Stimulated activated CD4-positive, alpha-beta T cell treated with anti-CD3 and anti-CD28 coated beads, Interleukin-15, amount 100 ng/mL, for 1 hour (primary cell): ENCODE results near the gene STH.
"Not testable (repeated sequence)": the region's sequence is repeated elsewhere in the genome, so short reads cannot be mapped to it uniquely, and the experiment has no call there.

Source experiments
- DNase-seq, 2 donors: peaks; one replicate each; pipeline ENCODE4 v3.0.0-alpha.2; 2020; ENCODE audit warnings: low read depth in 1 of 2, low spot score in 1 of 2

The STH gene, protein sequence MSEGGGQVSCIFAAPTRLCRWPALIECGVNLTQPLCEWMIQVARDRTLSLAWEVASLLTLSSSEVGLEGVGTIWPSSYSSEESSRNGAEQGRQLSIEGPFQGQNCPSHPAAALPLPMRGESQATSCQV

DNA sequence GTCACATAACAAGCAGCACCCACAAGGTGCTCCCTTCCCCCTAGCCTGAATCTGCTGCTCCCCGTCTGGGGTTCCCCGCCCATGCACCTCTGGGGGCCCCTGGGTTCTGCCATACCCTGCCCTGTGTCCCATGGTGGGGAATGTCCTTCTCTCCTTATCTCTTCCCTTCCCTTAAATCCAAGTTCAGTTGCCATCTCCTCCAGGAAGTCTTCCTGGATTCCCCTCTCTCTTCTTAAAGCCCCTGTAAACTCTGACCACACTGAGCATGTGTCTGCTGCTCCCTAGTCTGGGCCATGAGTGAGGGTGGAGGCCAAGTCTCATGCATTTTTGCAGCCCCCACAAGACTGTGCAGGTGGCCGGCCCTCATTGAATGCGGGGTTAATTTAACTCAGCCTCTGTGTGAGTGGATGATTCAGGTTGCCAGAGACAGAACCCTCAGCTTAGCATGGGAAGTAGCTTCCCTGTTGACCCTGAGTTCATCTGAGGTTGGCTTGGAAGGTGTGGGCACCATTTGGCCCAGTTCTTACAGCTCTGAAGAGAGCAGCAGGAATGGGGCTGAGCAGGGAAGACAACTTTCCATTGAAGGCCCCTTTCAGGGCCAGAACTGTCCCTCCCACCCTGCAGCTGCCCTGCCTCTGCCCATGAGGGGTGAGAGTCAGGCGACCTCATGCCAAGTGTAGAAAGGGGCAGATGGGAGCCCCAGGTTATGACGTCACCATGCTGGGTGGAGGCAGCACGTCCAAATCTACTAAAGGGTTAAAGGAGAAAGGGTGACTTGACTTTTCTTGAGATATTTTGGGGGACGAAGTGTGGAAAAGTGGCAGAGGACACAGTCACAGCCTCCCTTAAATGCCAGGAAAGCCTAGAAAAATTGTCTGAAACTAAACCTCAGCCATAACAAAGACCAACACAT, at the start of gene STH:
STH (plus strand) TSS at position 264 of the 913 bp plus-strand sequence; CDS start at position 294, 30 bp downstream.
- DNase-seq: no peak

DNA sequence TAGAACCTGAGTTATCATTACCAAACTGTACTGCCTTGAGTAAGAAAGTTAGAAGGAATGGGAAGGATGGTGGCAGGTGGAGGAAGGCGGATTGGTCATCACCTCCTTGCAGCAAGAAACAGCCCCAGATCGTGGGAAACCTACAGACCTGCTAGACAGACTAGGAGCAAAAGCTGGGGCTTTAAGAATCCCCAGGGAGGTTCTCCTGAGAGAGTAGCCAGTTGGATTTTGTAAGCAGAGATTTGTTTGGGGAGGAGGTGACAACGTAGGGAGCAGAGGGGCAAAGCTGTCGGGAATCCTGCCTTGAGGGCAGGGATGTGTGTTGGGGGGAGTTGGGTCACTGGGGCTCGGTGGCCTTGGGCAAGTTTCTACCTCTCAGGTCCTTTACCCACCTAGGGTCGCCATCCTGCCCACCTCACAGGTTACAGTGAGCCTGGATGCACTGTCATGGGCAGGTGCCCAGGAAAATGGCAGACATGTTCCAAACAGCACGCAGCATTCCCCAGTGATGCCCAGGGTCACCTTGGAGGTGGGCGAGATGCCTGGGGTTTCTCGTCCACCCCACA, 49.2 kb upstream of the STH start:
- no peak for DNase-seq

DNA sequence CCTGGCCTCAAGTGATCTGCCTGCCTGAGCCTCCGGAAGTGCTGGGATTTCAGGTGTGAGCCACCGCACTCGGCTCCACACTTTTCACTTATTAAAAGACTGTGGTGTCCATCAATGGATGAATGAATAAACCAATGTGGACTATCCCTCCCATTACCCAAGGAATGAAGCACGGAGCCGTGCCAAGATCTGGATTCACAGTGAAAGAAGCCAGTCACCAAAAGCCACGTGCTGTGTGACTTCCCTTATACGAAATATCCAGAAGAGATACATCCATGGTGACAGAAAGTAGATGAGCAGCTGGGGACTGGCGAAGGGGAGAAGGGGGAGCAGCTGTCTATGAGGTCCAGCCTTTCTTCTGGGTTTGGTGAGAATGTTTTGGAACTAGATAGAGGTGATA, 48.2 kb upstream of the STH start:
- no peak for DNase-seq

DNA sequence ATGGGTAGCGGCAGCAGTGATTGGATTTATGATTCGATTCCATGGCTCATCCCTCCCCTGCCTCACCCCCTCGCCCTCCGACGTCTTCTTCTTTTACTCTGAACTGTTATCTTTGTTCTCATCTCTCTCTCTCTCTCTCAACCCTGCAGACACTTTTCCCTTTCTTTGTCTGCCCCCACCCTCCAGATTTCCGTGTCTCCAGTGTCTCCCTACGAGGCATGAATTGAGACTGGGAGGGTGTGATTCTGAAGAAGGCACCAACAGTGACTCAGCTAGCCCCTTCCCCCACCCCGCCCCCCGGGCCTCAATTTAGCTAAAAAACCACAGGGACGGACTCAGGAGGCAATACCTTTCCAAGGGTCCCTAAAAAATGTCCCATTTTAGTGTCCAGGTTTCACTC, 47.6 kb upstream of the STH start:
- DNase-seq: no peak

DNA sequence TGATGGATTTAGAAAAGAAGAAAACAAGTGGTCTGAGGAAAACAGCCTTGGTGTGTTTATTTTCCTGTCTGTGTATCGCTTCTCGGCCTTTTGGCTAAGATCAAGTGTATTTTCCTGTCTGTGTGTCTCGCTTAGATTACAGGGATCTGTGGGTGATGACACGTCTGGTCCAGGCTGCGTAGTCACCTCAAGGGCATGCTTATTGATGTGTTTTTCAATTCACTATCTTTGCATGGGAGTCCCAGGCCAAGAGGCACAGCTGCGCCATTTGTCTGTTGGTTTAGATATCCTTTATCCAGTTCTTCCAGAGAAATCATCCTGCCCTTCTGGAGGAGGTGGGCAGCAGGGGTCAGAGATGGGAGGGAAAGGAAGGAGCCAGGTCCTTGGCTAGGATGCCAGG, 47.1 kb upstream of the STH start:
- DNase-seq: no peak

DNA sequence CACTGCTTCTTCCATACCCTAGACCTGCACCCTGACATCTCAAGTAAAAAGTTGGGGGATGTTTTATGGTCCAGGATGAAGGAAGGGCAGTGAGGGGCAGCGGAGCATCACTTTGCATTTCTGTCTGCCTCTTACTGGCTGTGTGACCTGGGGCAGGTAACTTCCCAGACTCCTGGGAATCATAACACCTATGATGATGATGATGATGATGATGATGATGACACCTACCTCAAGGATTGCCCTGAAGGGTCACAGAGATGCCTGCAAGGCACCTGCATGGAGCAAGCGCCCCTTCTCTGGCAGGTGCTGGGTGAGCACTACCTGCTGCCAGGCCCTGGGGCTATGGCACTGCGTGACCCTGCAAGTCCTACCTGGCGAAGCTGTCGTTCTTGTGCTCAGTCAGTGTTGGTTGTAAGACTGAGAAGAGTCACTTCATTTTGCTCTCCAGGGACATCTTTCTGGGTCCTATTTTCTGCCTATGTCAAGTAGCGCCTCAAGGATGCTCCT, 46.2 kb upstream of the STH start:
- DNase-seq: no peak

DNA sequence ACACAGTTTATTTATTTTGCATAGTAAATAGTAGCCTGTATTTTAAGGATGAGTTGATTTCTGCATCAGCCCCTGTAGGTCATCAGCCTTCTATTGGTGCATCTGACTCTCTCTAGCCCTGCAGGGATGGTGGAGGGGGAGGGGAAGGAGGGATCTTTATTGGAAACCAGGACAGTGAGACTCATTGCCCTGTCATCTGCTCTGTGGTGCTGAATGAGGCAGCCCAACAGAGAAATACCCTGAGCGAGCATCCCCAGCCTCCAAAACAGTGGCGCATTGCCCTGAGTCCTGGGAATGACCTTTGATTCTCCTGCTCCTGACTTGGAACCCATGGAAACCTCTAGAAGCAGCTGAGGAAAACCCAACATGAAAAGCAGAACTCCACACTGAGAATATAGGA, 45.5 kb upstream of the STH start:
- no peak for DNase-seq

DNA sequence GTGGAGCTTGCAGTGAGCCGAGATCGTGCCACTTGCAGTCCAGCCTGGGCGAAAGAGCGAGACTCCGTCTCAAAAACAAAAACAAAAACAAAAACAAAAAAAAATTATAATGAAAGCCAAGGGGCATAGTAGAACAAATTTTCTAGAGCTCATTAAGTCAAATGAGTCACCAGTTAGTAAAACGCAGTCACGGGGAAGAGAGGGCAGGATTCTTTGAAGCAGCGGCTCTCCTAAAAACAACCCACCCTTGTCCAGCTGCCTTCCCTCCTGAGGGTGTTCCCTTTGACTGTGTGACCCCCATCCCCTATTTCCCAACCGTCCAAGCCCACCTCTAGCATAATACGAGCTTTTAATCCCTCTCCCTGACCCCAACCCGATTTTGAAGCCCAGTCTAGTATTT, 44.1 kb upstream of the STH start:
- DNase-seq: no peak

DNA sequence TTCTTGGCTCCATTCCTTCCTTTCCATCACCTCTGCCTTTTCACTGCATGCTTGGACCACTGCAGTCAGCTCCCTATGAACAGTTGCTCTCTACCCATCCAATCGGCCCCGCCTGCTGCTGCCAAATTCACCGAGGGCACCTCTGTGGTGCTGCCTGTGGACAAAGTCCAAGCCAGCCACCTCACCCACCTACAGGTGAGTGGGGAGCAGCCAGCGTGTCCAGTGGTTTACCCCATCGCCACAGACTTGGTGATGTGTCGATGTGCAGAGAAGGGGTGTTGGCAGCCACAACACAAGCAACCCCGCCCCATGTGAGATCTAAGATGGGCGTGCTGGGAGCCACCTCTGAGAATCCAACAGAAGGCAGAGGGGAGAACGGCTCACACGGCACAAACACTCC, 43.7 kb upstream of the STH start:
- DNase-seq: no peak

DNA sequence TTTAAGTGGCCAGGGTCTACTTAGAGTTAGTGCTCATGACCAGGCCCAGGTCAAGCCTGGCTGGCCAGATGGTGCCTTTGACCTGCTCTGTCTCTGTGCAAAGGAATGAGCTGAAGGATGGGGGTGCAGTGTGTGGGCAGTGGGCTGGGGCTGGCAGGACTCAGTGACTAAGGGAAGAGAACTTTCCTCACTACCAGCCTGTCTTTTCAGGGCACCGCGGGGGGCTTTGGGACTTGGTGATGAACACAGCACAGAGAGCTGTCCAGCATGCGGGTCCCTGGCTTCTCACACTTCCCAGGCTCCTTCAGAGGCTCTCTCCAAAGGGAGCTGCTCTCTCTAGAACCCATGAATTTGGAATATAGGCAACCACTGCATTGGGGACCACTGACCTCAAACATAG, 43.0 kb upstream of the STH start:
- no peak for DNase-seq

DNA sequence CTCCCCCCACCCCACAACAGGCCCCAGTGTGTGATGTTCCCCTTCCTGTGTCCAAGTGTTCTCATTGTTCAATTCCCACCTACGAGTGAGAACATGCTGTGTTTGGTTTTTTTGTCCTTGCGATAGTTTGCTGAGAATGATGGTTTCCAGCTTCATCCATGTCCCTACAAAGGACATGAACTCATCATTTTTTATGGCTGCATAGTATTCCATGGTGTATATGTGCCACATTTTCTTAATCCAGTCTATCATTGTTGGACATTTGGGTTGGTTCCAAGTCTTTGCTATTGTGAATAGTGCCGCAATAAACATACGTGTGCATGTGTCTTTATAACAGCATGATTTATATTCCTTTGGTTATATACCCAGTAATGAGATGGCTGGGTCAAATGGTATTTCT, 42.3 kb upstream of the STH start:
- not testable (repeated sequence) for DNase-seq

DNA sequence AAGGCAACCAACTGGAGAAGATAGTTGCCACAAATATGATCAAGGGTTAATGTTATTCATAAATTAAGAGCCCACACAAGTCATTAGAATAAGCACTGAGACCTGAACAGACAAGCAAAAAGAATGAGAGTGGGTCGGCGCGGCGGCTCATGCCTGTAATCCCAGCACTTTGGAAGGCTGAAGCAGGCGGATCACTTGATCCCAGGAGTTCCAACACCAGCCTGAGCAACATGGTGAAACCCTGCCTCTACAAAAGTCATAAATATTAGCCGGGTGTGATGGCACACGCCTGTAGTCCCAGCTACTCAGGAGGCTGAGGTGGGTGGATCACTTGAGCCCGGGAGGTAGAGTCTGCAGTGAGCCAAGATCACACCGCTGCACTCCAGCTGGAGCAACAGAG, 40.7 kb upstream of the STH start:
- no peak for DNase-seq

DNA sequence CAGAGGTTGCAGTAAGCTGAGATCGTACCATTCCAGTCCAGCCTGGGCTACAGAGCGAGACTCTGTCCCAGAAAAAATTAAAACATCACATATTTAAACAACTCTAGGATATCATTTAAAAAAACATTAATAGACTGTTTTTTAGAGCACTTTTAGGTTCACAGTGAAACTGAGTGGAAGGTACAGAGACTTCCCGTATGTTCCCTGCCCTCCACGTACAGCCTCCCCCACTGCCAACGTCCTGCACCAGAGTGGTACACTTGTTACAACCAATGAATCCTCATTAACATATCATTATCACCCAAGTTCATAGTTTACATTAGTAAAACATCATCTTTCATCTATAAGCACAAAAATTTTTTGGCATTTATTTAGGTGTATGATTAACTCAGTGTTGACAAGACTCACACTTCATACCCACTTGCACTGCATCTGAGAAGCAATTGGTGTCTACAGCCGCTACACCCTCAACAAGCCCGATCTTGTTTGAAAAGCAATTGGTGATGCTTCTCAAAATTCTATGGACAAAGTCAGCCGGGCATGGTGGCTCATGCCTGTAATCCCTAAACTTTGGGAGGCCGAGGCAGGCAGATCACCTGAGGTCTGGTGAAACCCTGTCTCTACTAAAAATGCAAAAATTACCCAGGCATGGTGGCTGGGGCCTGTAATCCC, 39.9 kb upstream of the STH start:
- DNase-seq: no peak

DNA sequence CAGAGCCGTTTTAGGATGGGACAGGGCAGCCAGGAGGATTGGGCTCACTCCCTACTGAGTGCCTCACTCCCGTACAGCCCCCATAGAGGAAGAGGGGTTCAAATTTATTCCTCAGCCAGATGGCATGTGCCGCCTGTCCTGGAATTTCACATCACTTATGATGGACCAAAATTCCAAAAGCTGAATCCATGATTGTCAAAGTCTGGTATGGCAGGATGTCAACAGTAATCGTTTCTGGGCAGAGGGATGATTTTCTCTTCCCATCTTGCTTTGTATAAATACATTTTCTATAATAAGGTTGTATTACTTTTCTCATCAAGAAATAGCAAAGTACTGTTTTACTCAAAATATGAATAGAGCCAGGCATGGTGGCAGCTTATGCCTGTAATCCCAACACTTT, 38.7 kb upstream of the STH start:
- DNase-seq: no peak

DNA sequence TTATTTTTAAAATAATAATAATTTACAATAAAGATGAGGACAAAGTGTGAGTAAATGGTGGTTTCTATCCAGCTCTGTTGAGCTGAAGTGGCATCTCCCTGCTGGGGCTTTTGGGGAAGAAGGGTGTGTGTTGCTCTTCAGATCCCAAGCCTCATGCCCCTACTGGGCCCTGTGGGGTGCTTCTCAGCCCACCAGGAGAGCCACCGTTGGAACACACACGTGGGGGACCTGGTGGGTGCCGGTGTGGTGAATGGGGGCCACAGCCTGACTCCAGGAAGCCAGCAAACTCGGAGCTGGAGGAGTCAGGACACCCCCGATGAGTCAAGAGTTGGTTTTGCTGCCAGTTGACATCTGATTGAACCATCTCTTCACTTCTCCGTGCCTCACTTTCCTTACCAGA, 37.8 kb upstream of the STH start:
- DNase-seq: no peak

DNA sequence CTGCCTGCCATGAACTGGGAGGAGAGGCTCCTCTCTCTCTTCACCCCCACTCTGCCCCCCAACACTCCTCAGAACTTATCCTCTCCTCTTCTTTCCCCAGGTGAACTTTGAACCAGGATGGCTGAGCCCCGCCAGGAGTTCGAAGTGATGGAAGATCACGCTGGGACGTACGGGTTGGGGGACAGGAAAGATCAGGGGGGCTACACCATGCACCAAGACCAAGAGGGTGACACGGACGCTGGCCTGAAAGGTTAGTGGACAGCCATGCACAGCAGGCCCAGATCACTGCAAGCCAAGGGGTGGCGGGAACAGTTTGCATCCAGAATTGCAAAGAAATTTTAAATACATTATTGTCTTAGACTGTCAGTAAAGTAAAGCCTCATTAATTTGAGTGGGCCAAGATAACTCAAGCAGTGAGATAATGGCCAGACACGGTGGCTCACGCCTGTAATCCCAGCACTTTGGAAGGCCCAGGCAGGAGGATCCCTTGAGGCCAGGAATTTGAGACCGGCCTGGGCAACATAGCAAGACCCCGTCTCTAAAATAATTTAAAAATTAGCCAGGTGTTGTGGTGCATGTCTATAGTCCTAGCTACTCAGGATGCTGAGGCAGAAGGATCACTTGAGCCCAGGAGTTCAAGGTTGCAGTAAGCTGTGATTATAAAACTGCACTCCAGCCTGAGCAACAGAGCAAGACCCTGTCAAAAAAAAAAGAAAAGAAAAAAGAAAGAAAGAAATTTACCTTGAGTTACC, 36.7 kb upstream of the STH start:
- no peak for DNase-seq

DNA sequence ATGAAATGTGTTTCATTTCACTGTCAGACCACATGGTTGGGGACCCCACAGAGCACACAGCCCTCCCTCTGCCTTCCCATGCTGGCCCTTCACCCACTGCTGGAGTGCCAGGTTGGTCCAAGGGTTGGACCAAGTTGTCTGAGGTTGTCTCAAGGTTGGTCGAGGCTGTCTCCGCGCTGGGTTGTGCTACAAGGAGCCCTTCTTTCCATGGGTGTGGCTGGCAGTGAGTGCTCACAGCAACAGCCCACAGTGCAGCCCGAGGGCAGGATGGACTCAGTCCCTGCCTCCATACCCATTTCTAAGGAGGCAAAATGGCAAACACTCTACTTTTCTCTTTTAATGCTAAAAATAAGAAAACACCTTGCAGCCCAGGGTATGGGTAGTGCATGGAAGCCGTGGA, 35.8 kb upstream of the STH start:
- no peak for DNase-seq

DNA sequence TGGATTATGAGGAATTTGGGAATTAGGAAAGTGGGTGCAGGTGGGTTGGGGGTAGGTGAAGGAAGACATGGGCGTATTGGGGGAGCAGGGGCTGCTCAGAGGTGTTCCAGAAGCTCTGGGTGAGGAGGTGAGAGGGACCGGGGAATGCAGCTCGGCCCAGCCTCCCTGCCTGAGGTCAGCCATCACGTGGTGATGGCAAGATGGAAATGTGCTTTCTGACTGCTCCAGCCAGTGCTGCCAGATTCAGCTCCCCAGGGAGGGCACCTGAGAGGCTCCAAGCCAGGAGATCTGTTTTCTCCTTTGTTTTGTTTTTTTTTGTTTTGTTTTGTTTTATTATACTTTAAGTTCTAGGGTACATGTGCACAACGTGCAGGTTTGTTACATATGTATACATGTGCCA, 35.2 kb upstream of the STH start:
- DNase-seq: no peak

DNA sequence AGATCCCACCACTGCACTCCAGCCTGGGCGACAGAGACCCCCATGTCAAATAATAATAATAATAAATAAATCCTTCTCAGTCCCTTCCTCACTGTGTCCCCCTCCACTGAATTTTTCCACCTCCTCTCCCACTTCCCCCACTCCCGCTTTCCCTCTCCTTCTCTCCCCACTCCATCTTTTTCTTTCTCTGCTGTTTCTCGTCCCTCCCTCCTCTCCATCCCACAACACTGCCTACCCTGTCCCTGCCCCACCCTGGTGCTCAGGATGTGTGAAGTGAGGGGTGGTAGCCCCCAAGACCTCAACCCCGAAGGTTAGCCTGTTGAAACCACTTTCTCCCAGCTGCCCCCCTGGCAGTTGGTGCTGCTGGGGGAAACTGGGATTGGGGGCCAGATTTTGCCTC, 34.4 kb upstream of the STH start:
- no peak for DNase-seq

DNA sequence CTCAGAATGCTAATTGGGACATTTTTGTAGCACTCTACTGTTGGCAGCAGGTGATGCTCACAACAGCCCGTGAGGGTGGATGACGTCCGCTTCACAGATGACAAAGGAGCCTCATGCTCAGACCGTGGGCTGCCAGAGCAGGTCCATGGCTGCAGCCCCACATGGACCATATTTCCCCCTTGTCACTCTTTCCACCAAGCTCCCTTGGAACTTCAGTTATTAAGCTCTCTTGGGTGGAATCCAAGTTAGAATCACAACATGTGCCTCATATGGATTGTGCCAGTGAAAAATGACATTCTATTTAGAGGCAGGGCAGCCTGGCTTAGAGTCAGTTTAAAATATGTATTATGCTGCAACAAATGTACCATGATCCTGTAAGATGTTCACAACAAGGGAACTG, 33.2 kb upstream of the STH start:
- no peak for DNase-seq

DNA sequence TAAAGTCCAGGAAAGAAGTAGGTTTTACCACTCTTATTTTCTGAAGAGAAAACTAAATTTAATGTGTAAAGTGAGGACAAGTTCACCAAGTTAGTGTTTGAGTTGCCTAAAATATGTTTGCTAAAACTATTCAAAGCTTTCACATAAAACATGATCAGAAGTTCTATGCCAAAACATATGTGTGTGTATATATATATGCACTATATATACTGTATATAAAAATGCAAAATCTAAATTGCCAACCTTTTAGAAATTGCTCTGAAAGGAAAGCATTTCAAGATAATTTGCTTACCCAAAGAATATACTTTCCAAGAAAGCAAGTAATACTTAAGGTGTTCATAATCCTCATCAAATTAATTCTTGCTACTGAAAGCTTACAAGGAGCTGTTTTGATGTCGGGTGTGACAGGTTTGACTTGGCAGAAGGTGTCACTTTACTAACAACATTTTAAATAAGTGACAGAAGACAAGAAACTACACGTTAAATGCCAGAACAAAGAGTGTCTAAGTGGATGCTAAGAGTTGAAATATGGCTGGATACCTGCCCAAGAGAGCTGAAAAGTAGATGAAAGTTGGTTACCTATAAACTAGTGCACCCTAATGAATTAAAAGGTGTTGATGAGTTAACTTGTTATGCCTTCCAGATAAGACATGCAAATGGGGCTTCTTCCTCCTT, 32.3 kb upstream of the STH start:
- DNase-seq: no peak
